Measurements from ENCODE around the gene SSTR3. TPM values are rescaled to one million over a fixed set of nuclear protein-coding genes. Genes with fewer than 3 reads are reported as not detected.

Gene SSTR3
- not detected in 2 replicates for total RNA-seq

GRCh38 chr22:37212174-37212906, at the start of gene SSTR3:
TSS of gene SSTR3 (minus strand) at chr22:37212477. CDS start at chr22:37207803, 4,674 bp downstream.

DNA sequence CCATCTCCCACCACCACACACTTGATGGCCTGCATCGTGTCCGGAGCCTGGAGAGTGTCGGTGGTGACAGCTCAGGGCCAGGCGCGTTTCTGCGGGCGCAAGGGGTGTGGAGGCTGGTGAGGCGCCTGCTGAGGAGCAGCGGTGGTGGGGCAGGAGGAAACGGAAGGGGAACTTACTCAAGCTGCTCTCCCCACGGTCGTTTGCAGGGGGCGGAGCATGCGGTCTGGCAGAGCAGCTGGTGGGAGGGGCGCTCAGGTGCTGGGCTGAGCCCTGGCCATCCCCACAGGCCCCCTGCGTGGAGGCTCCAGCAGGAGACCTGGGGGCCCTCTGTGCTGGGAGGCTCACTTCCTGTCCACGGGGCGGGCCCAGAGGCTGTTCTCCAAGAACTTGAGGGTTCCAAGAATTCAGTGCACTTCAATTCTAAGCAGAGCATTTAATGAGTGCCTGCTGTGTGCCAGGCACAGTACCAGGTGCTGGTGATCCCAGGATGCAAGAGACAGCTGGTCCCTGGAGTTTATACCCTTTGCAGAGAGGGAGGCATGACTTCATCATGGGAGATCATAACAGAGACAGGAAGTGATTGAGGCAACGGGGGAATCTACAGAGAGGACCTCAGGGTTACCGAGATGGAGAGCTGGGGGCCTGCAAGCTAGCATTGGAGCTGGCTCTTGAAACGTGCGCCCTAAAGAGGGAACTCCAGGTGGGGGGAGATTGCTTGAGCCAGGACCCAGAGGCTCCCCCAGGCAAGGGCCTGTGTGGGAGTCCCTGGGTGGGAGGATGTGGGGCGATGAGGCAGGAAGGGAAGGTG, 32.0 kb upstream of the SSTR3 start, which contains the start of gene RAC2:
TSS of gene RAC2 (minus strand) at position 156 of the 808 bp plus-strand sequence. CDS start at position 35, 121 bp downstream.

GRCh38 chr22:37187891-37188761, 24.2 kb downstream of the SSTR3 start, which contains the start of gene C1QTNF6:
TSS of gene C1QTNF6 (minus strand) at chr22:37188247. CDS start at chr22:37188213, 34 bp downstream.

Other genes with a start within 250 kb of the SSTR3 start
- gene TST, start 193.0 kb downstream of the SSTR3 start, total RNA-seq, result 36.4 and 40.8 TPM in 2 replicates
- gene MPST, start 192.7 kb downstream of the SSTR3 start, total RNA-seq, result 123 and 124 TPM in 2 replicates
- gene KCTD17, start 160.7 kb downstream of the SSTR3 start, total RNA-seq, result 34.4 and 38.0 TPM in 2 replicates
- not detected in 2 replicates for gene TMPRSS6, start 102.8 kb downstream of the SSTR3 start, total RNA-seq
- gene IL2RB, start 62.6 kb downstream of the SSTR3 start, total RNA-seq, result under 0.01 and 0.05 TPM in 2 replicates
- gene C1QTNF6, start 24.2 kb downstream of the SSTR3 start, total RNA-seq, result 10.0 and 10.9 TPM in 2 replicates
- gene RAC2, start 31.8 kb upstream of the SSTR3 start, total RNA-seq, result 353 and 394 TPM in 2 replicates
- 0.34 and 0.40 TPM in 2 replicates for gene CYTH4, start 70.0 kb upstream of the SSTR3 start, total RNA-seq
- 0.30 and 0.40 TPM in 2 replicates for gene ELFN2, start 215.0 kb upstream of the SSTR3 start, total RNA-seq

All from mammary microvascular endothelial cell (primary cell).